ENCODE results near the gene TOMM40.
"Not testable (repeated sequence)": the region's sequence is repeated elsewhere in the genome, so short reads cannot be mapped to it uniquely, and the experiment has no call there.

Gene TOMM40

GRCh38 chr19:44883922-44884321 is 7.1 kb upstream of the TOMM40 start:
- no peak overlapping the region for H3K9ac ChIP-seq (ENCODE audit: low read depth in 1 of 2, low read length in 2 of 2)
- no peaks in the 10 kb centered on the region for H3K27me3 ChIP-seq (ENCODE audit: control insufficient read depth in 1 of 2, insufficient read depth in 2 of 2, low read length in 2 of 2)
- H3K4me1 ChIP-seq (ENCODE audit: control insufficient read depth in 1 of 2, insufficient read depth in 2 of 2, low read length in 2 of 2): no peaks in the 10 kb centered on the region
- peaks cover 15 to 24% of the 10 kb centered on the region in 2 donors for H3K36me3 ChIP-seq (ENCODE audit: control insufficient read depth in 1 of 2, insufficient read depth in 2 of 2, low read length in 2 of 2)
- no peaks in the 10 kb centered on the region for H3K9me3 ChIP-seq (ENCODE audit: control insufficient read depth in 1 of 2, low read length in 2 of 2)
- no peak overlapping the region for H3K27ac ChIP-seq (ENCODE audit: low read depth, low read length)
- H3K4me3 ChIP-seq (ENCODE audit: low read depth in 1 of 2, low read length in 2 of 2): no peak overlapping the region

DNA sequence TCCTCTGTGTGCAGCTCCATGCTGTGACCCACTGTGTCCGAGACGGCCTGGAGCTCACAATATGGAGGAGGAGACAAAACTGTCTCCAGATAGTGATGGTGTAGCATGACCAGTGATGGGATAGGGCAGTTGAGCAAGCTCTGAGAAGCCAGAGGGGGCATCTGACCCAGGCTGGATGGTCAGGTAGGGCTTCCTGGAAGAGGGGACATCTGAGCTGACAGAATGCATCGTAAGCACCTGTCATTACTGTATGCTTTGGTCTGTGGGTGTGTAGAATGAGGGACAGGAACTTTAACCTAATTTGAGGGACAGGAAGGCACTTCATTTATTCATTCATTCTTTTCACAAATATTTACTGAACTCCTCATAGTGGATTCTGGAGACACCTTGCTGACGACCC is 6.5 kb upstream of the TOMM40 start:
- H3K27ac ChIP-seq (ENCODE audit: low read depth, low read length): no peak overlapping the region
- peaks cover 14 to 24% of the 10 kb centered on the region in 2 donors for H3K36me3 ChIP-seq (ENCODE audit: control insufficient read depth in 1 of 2, insufficient read depth in 2 of 2, low read length in 2 of 2)
- H3K9me3 ChIP-seq (ENCODE audit: control insufficient read depth in 1 of 2, low read length in 2 of 2): no peaks in the 10 kb centered on the region

GRCh38 chr19:44886141-44886540 is 4.9 kb upstream of the TOMM40 start:
- H3K27me3 ChIP-seq (ENCODE audit: control insufficient read depth in 1 of 2, insufficient read depth in 2 of 2, low read length in 2 of 2): no peaks in the 10 kb centered on the region
- H3K36me3 ChIP-seq (ENCODE audit: control insufficient read depth in 1 of 2, insufficient read depth in 2 of 2, low read length in 2 of 2): peaks cover 11 to 20% of the 10 kb centered on the region in 2 donors
- no peak overlapping the region for H3K27ac ChIP-seq (ENCODE audit: low read depth, low read length)
- H3K4me1 ChIP-seq (ENCODE audit: control insufficient read depth in 1 of 2, insufficient read depth in 2 of 2, low read length in 2 of 2): peaks cover 7 to 8% of the 10 kb centered on the region in 2 donors
- no peak overlapping the region for H3K9ac ChIP-seq (ENCODE audit: low read depth in 1 of 2, low read length in 2 of 2)
- no peaks in the 10 kb centered on the region for H3K9me3 ChIP-seq (ENCODE audit: control insufficient read depth in 1 of 2, low read length in 2 of 2)
- no peak overlapping the region for H3K4me3 ChIP-seq (ENCODE audit: low read depth in 1 of 2, low read length in 2 of 2)

More for the DNA sequence above, 6.5 kb upstream of the TOMM40 start:
- Histone ChIP-seq H3K4me1 (ENCODE audit: control insufficient read depth in 1 of 2, insufficient read depth in 2 of 2, low read length in 2 of 2) (peaks cover under 1 to 1% of the 10 kb centered on the region in 2 donors), H3K9ac (ENCODE audit: low read depth in 1 of 2, low read length in 2 of 2) (no peak overlapping the region), H3K4me3 (ENCODE audit: low read depth in 1 of 2, low read length in 2 of 2) (no peak overlapping the region), H3K27me3 (ENCODE audit: control insufficient read depth in 1 of 2, insufficient read depth in 2 of 2, low read length in 2 of 2) (no peaks in the 10 kb centered on the region)

GRCh38 chr19:44887648-44888047 is 3.4 kb upstream of the TOMM40 start:
- H3K36me3 ChIP-seq (ENCODE audit: control insufficient read depth in 1 of 2, insufficient read depth in 2 of 2, low read length in 2 of 2): peaks cover 11 to 24% of the 10 kb centered on the region in 2 donors

GRCh38 chr19:44888335-44888734 is 2.7 kb upstream of the TOMM40 start:
- Histone ChIP-seq H3K4me1 (ENCODE audit: control insufficient read depth in 1 of 2, insufficient read depth in 2 of 2, low read length in 2 of 2) (peaks cover 16 to 23% of the 10 kb centered on the region in 2 donors), H3K36me3 (ENCODE audit: control insufficient read depth in 1 of 2, insufficient read depth in 2 of 2, low read length in 2 of 2) (peaks cover 18 to 31% of the 10 kb centered on the region in 2 donors)
- H3K9me3 ChIP-seq (ENCODE audit: control insufficient read depth in 1 of 2, low read length in 2 of 2); H3K27me3 ChIP-seq (ENCODE audit: control insufficient read depth in 1 of 2, insufficient read depth in 2 of 2, low read length in 2 of 2); H3K27ac ChIP-seq (ENCODE audit: low read depth, low read length); H3K4me3 ChIP-seq (ENCODE audit: low read depth in 1 of 2, low read length in 2 of 2); H3K9ac ChIP-seq (ENCODE audit: low read depth in 1 of 2, low read length in 2 of 2): not testable (repeated sequence)

More at GRCh38 chr19:44887648-44888047, 3.4 kb upstream of the TOMM40 start:
- no peaks in the 10 kb centered on the region for H3K27me3 ChIP-seq (ENCODE audit: control insufficient read depth in 1 of 2, insufficient read depth in 2 of 2, low read length in 2 of 2)
- H3K9me3 ChIP-seq (ENCODE audit: control insufficient read depth in 1 of 2, low read length in 2 of 2): no peaks in the 10 kb centered on the region
- H3K4me3 ChIP-seq (ENCODE audit: low read depth in 1 of 2, low read length in 2 of 2): no peak overlapping the region
- no peak overlapping the region for H3K9ac ChIP-seq (ENCODE audit: low read depth in 1 of 2, low read length in 2 of 2)
- no peak overlapping the region for H3K27ac ChIP-seq (ENCODE audit: low read depth, low read length)
- H3K4me1 ChIP-seq (ENCODE audit: control insufficient read depth in 1 of 2, insufficient read depth in 2 of 2, low read length in 2 of 2): peaks cover 16 to 20% of the 10 kb centered on the region in 2 donors

DNA sequence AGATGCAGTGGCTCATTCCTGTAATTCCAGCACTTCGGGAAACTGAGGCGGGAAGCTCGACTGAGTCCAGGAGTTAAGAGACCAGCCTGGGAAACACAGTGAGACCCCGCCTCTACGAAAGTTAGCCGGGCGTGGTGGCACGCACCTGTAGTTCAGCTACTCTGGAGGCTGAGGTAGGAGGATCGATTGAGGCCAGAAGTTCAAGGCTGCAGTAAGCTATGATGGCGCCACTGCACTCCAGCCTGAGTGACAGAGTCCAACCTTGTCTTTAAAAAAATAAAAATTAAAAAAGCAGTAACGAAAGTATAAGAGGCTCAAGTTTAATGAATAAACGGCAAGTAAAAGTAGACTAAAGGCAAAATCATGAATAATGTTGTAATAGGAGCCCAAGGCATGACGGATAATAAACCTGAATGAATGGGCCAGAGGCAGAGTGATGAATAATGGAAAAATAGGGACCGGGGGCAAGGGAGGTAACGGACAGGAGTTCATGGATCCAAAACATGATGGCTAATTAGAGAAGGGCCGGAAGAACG is 1.2 kb upstream of the TOMM40 start:
- H3K4me3 ChIP-seq (ENCODE audit: low read depth in 1 of 2, low read length in 2 of 2): peak overlapping the region; percentile 70 to 86
- H3K9me3 ChIP-seq (ENCODE audit: control insufficient read depth in 1 of 2, low read length in 2 of 2): no peaks in the 10 kb centered on the region
- H3K9ac ChIP-seq (ENCODE audit: low read depth in 1 of 2, low read length in 2 of 2): peak overlapping the region; percentile 13 to 68
- H3K27me3 ChIP-seq (ENCODE audit: control insufficient read depth in 1 of 2, insufficient read depth in 2 of 2, low read length in 2 of 2): no peaks in the 10 kb centered on the region
- peaks cover 16 to 23% of the 10 kb centered on the region in 2 donors for H3K4me1 ChIP-seq (ENCODE audit: control insufficient read depth in 1 of 2, insufficient read depth in 2 of 2, low read length in 2 of 2)
- H3K36me3 ChIP-seq (ENCODE audit: control insufficient read depth in 1 of 2, insufficient read depth in 2 of 2, low read length in 2 of 2): peaks cover 18 to 46% of the 10 kb centered on the region in 2 donors
- H3K27ac ChIP-seq (ENCODE audit: low read depth, low read length): peak overlapping the region; percentile 98

- H3K9me3 ChIP-seq (ENCODE audit: control insufficient read depth in 1 of 2, low read length in 2 of 2): no peaks in the 10 kb centered on the region
- peaks cover 16 to 23% of the 10 kb centered on the region in 2 donors for H3K4me1 ChIP-seq (ENCODE audit: control insufficient read depth in 1 of 2, insufficient read depth in 2 of 2, low read length in 2 of 2)
- H3K27me3 ChIP-seq (ENCODE audit: control insufficient read depth in 1 of 2, insufficient read depth in 2 of 2, low read length in 2 of 2): no peaks in the 10 kb centered on the region
- H3K27ac ChIP-seq (ENCODE audit: low read depth, low read length): peak overlapping the region; percentile 98
- H3K36me3 ChIP-seq (ENCODE audit: control insufficient read depth in 1 of 2, insufficient read depth in 2 of 2, low read length in 2 of 2): peaks cover 17 to 52% of the 10 kb centered on the region in 2 donors
- H3K9ac ChIP-seq (ENCODE audit: low read depth in 1 of 2, low read length in 2 of 2): peak overlapping the region; percentile 13 to 68
- peak overlapping the region; percentile 70 to 86 for H3K4me3 ChIP-seq (ENCODE audit: low read depth in 1 of 2, low read length in 2 of 2)
Observed at GRCh38 chr19:44890366-44891015, 563 bp upstream of the TOMM40 start.

GRCh38 chr19:44892932-44893331 is 1.9 kb downstream of the TOMM40 start:
- no peak overlapping the region for H3K9ac ChIP-seq (ENCODE audit: low read depth in 1 of 2, low read length in 2 of 2)
- no peak overlapping the region for H3K27ac ChIP-seq (ENCODE audit: low read depth, low read length)
- peaks cover 23 to 61% of the 10 kb centered on the region in 2 donors for H3K36me3 ChIP-seq (ENCODE audit: control insufficient read depth in 1 of 2, insufficient read depth in 2 of 2, low read length in 2 of 2)
- H3K4me1 ChIP-seq (ENCODE audit: control insufficient read depth in 1 of 2, insufficient read depth in 2 of 2, low read length in 2 of 2): peaks cover 16 to 23% of the 10 kb centered on the region in 2 donors
- no peaks in the 10 kb centered on the region for H3K9me3 ChIP-seq (ENCODE audit: control insufficient read depth in 1 of 2, low read length in 2 of 2)
- H3K4me3 ChIP-seq (ENCODE audit: low read depth in 1 of 2, low read length in 2 of 2): no peak overlapping the region
- no peaks in the 10 kb centered on the region for H3K27me3 ChIP-seq (ENCODE audit: control insufficient read depth in 1 of 2, insufficient read depth in 2 of 2, low read length in 2 of 2)

DNA sequence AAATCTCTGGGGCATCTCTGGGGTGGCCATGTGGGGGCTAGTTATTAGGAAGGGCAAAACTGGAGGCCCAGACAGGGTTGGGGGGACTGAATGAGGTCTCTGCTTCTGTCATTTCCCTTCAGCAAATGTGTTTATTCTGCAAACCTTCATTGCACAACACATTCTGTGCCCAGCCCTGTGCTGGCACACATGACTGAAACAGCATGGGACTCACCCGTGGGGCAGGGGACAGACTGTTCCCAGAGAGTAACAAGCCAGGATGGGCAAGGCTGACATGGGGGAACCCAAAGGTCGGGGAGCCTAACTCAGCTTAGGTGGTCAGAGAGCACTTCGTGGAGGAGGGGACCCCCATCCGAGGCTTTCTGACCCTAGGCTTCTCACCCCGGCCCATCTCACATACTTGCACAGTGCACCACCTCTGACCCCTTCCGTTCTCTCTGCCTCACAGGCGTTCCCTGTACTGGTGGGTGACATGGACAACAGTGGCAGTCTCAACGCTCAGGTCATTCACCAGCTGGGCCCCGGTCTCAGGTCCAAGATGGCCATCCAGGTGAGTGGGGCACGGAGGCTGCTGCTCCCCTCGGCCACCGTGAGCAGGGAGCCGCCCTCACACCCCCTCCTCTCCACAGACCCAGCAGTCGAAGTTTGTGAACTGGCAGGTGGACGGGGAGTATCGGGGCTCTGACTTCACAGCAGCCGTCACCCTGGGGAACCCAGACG is 2.4 kb downstream of the TOMM40 start:
- H3K27ac ChIP-seq (ENCODE audit: low read depth, low read length): no peak overlapping the region
- H3K4me1 ChIP-seq (ENCODE audit: control insufficient read depth in 1 of 2, insufficient read depth in 2 of 2, low read length in 2 of 2): peaks cover 16 to 23% of the 10 kb centered on the region in 2 donors
- no peaks in the 10 kb centered on the region for H3K9me3 ChIP-seq (ENCODE audit: control insufficient read depth in 1 of 2, low read length in 2 of 2)
- H3K9ac ChIP-seq (ENCODE audit: low read depth in 1 of 2, low read length in 2 of 2): no peak overlapping the region
- peaks cover 25 to 58% of the 10 kb centered on the region in 2 donors for H3K36me3 ChIP-seq (ENCODE audit: control insufficient read depth in 1 of 2, insufficient read depth in 2 of 2, low read length in 2 of 2)
- H3K27me3 ChIP-seq (ENCODE audit: control insufficient read depth in 1 of 2, insufficient read depth in 2 of 2, low read length in 2 of 2): no peaks in the 10 kb centered on the region
- no peak overlapping the region for H3K4me3 ChIP-seq (ENCODE audit: low read depth in 1 of 2, low read length in 2 of 2)

- H3K27me3 ChIP-seq (ENCODE audit: control insufficient read depth in 1 of 2, insufficient read depth in 2 of 2, low read length in 2 of 2): no peaks in the 10 kb centered on the region
- no peak overlapping the region for H3K4me3 ChIP-seq (ENCODE audit: low read depth in 1 of 2, low read length in 2 of 2)
- peaks cover 16 to 23% of the 10 kb centered on the region in 2 donors for H3K4me1 ChIP-seq (ENCODE audit: control insufficient read depth in 1 of 2, insufficient read depth in 2 of 2, low read length in 2 of 2)
- no peak overlapping the region for H3K27ac ChIP-seq (ENCODE audit: low read depth, low read length)
- peaks cover 25 to 57% of the 10 kb centered on the region in 2 donors for H3K36me3 ChIP-seq (ENCODE audit: control insufficient read depth in 1 of 2, insufficient read depth in 2 of 2, low read length in 2 of 2)
- no peaks in the 10 kb centered on the region for H3K9me3 ChIP-seq (ENCODE audit: control insufficient read depth in 1 of 2, low read length in 2 of 2)
- no peak overlapping the region for H3K9ac ChIP-seq (ENCODE audit: low read depth in 1 of 2, low read length in 2 of 2)
Observed at GRCh38 chr19:44894052-44894400, 3.0 kb downstream of the TOMM40 start.
